Thoracic aorta (tissue), 2 donors: ENCODE measurements around the gene HS6ST3. TPM values are rescaled to one million over a fixed set of nuclear protein-coding genes. Genes with fewer than 3 reads are reported as not detected.

Experiments used
- ATAC-seq: fragments of 150-250 bp; one replicate; pipeline ENCODE4 v1.8.0; 2017; ENCODE audit warnings: low read depth; ENCODE audit not compliant: insufficient number of reproducible peaks, low FRiP score
- DNase-seq: peaks from one replicate; pipeline ENCODE4 v3.0.0-alpha.2; 2020; ENCODE audit warnings: low spot score
- H3K27ac ChIP-seq, 2 donors: fragments of 200-600 bp; sonication (generic); 1 replicate in 1 of 2; 2 replicates in 1 of 2; pipeline ENCODE4 v1.5.1; 2016; ENCODE audit warnings: mild to moderate bottlenecking in 2 of 2, moderate library complexity in 2 of 2
- H3K27me3 ChIP-seq: fragments of 200-600 bp; sonication (generic); replicated peaks from 2 replicates; pipeline ENCODE4 v1.6.0; 2016; ENCODE audit warnings: mild to moderate bottlenecking; ENCODE audit not compliant: insufficient read depth
- H3K36me3 ChIP-seq: fragments of 200-600 bp; sonication (generic); one replicate; pipeline ENCODE4 v1.5.1; 2016
- H3K4me1 ChIP-seq, 2 donors: fragments of 200-600 bp; sonication (generic); 1 replicate in 1 of 2; 2 replicates in 1 of 2; pipeline versions ENCODE4 v1.5.1 to v1.6.0; 2016; ENCODE audit warnings: low read depth in 2 of 2, mild to moderate bottlenecking in 1 of 2; ENCODE audit not compliant: control insufficient read depth in 1 of 2
- H3K4me3 ChIP-seq: fragments of 200-600 bp; sonication (generic); 2 replicates; pipeline ENCODE4 v1.5.1; 2016; ENCODE audit warnings: mild to moderate bottlenecking
- H3K9me3 ChIP-seq: fragments of 200-600 bp; sonication (generic); 2 replicates; pipeline ENCODE4 v1.5.1; 2016
- total RNA-seq, 2 donors: library from RNA; depleted of rRNA; stranded (reverse); fragments of >200 nt; gene quantifications; one replicate each; pipeline versions ENCODE4 v1.1.0 to v1.2.3, GENCODE V29; 2016
- TF ChIP-seq, protein P1 (sequence below): fragments of 200-600 bp; sonication (generic); IDR thresholded peaks from one replicate; pipeline ENCODE4 v1.5.1; 2019; ENCODE audit warnings: antibody characterized with exemption

The HS6ST3 gene
- total RNA-seq, 2 donors from 2014 or later, result 1.1 to 1.8 TPM

- ATAC-seq (peak; percentile 66), DNase-seq (no peak)
- no peaks in the 10 kb centered on the region for H3K9me3 ChIP-seq
- peak overlapping the region; percentile 83 to 85 for H3K27ac ChIP-seq
- no peaks in the 10 kb centered on the region for H3K27me3 ChIP-seq
- TF ChIP-seq, protein P1, sequence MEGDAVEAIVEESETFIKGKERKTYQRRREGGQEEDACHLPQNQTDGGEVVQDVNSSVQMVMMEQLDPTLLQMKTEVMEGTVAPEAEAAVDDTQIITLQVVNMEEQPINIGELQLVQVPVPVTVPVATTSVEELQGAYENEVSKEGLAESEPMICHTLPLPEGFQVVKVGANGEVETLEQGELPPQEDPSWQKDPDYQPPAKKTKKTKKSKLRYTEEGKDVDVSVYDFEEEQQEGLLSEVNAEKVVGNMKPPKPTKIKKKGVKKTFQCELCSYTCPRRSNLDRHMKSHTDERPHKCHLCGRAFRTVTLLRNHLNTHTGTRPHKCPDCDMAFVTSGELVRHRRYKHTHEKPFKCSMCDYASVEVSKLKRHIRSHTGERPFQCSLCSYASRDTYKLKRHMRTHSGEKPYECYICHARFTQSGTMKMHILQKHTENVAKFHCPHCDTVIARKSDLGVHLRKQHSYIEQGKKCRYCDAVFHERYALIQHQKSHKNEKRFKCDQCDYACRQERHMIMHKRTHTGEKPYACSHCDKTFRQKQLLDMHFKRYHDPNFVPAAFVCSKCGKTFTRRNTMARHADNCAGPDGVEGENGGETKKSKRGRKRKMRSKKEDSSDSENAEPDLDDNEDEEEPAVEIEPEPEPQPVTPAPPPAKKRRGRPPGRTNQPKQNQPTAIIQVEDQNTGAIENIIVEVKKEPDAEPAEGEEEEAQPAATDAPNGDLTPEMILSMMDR, result no peak
- H3K36me3 ChIP-seq, result no peaks in the 10 kb centered on the region
- H3K4me1 ChIP-seq, result peaks cover 3 to 13% of the 10 kb centered on the region in 2 donors
- peak overlapping the region; percentile 82 for H3K4me3 ChIP-seq
Measured at GRCh38 chr13:96052656-96053002, 37.3 kb upstream of the HS6ST3 start.

DNA sequence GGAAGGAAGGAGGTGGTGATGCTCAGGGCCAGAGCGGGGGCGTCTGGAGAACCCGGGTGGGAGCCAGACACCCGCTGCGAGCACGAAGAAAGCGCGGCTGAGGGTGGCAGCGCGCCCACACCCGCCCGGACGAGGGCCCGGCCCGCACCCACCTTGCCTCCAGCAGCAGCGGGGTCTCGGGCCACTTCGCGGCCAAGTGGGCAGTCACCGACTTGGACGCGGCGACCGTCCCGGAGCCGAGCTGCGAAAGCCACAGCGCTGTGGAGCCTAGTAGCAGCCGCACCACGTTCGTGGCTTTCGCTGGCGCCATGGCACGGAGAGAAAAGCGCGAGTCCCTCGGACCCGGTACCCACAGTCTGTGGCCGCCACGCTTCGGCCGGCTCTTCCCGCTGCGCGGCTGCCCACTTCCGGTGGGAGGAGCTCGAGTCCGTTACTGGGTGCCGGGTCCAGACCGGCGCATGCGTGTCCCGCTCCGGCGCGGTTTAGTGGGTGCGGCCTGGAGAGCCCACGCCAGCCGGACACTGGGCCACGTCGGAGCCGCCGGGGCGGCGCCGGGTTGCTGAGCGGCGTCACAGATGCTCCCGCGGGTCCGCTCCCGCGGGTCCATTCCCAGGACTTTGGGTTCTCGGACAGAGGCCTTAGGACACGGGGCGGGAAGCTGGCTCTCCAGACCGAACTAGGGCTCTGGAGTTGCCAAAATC is 36.8 kb upstream of the HS6ST3 start, which contains the start of gene UGGT2:
TSS of gene UGGT2 (minus strand) at position 399 of the 701 bp plus-strand sequence. CDS start at position 310, 89 bp downstream.
- ATAC-seq, result peak; percentile 96
- Histone ChIP-seq H3K4me3 (peak within 1 kb of the TSS; percentile 82), H3K27ac (peak within 1 kb of the TSS; percentile 83 to 85), H3K9me3 (no peaks in the 10 kb centered on the region), H3K36me3 (no peaks in the 10 kb centered on the region), H3K4me1 (peaks cover 3 to 13% of the 10 kb centered on the region in 2 donors), H3K27me3 (no peaks in the 10 kb centered on the region)
- peak; percentile 77 for DNase-seq
- TF ChIP-seq, protein P1, result no peak

GRCh38 chr13:96065849-96066248 is 24.1 kb upstream of the HS6ST3 start:
- Histone ChIP-seq H3K4me3 (no peak overlapping the region), H3K27me3 (no peaks in the 10 kb centered on the region), H3K4me1 (no peaks in the 10 kb centered on the region), H3K9me3 (no peaks in the 10 kb centered on the region), H3K36me3 (no peaks in the 10 kb centered on the region), H3K27ac (no peak overlapping the region)
- no peak for ATAC-seq
- DNase-seq, result no peak
- TF ChIP-seq, protein P1, result no peak

DNA sequence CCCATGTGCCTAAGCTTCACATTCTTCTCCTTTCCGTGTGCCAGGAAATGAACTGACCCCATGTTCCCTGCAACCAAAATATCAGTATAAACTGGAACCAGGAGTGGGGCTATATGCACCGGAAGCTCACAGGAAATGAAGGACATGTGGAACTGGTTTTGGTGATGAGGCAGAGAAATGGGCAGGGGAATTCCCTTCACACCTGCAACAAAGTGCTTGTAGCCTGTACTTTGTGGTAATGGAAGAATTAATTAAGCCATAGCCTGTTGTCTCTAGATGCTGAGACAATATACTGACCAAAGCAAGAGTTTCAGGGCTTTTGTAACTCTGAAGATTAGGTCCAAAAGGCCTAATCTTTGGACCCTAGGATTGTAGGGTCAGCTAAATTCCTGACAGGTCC is 21.2 kb upstream of the HS6ST3 start:
- Histone ChIP-seq H3K36me3 (no peaks in the 10 kb centered on the region), H3K4me3 (no peak overlapping the region), H3K4me1 (no peaks in the 10 kb centered on the region), H3K27ac (no peak overlapping the region), H3K27me3 (no peaks in the 10 kb centered on the region), H3K9me3 (no peaks in the 10 kb centered on the region)
- TF ChIP-seq, protein P1, result no peak
- ATAC-seq (no peak), DNase-seq (no peak)

- ATAC-seq (no peak), DNase-seq (no peak)
- TF ChIP-seq, protein P1, result no peak
- Histone ChIP-seq H3K27ac (no peak overlapping the region), H3K36me3 (no peaks in the 10 kb centered on the region), H3K27me3 (no peaks in the 10 kb centered on the region), H3K9me3 (no peaks in the 10 kb centered on the region), H3K4me1 (no peaks in the 10 kb centered on the region), H3K4me3 (no peak overlapping the region)
Measured at GRCh38 chr13:96071504-96071903, 18.4 kb upstream of the HS6ST3 start.
